ENCODE measurements around the gene FBXO11.

FBXO11 gene

DNA sequence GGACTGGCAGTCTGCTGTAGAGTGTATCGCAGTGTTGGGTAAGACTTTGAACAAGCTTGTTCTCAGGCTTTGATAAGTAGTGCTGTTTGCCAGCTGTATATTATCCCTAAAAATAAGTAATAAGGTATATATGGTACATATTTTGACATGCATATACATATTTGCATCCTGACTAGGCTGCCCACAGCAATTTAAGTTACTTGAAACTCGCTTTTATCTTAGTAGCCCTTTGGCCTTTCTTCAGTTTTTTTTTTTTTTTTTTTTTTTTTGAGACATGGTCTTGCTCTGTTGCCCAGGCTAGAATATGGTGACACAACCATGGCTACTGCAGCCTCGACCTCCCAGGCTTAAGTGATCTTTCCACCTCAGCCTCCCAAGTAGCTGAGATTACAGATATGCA is 105.2 kb downstream of the FBXO11 start:
- Histone ChIP-seq H3K36me3 (peaks cover 75% of the 10 kb centered on the region), H3K9me3 (no peaks in the 10 kb centered on the region)
- TF ChIP-seq, protein P1, sequence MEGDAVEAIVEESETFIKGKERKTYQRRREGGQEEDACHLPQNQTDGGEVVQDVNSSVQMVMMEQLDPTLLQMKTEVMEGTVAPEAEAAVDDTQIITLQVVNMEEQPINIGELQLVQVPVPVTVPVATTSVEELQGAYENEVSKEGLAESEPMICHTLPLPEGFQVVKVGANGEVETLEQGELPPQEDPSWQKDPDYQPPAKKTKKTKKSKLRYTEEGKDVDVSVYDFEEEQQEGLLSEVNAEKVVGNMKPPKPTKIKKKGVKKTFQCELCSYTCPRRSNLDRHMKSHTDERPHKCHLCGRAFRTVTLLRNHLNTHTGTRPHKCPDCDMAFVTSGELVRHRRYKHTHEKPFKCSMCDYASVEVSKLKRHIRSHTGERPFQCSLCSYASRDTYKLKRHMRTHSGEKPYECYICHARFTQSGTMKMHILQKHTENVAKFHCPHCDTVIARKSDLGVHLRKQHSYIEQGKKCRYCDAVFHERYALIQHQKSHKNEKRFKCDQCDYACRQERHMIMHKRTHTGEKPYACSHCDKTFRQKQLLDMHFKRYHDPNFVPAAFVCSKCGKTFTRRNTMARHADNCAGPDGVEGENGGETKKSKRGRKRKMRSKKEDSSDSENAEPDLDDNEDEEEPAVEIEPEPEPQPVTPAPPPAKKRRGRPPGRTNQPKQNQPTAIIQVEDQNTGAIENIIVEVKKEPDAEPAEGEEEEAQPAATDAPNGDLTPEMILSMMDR (IDR thresholded peaks at IDR 0.05), result no peak

GRCh38 chr2:47799031-47799609 is 107.2 kb downstream of the FBXO11 start:
- TF ChIP-seq, protein P1 (IDR thresholded peaks at IDR 0.05), result no peak
- H3K27ac ChIP-seq, result peak overlapping the region; percentile 72
- no peaks in the 10 kb centered on the region for H3K9me3 ChIP-seq
- H3K36me3 ChIP-seq, result peaks cover 76% of the 10 kb centered on the region
- no peaks in the 10 kb centered on the region for H3K27me3 ChIP-seq
- peak overlapping the region; percentile 3 to 9 for H3K4me3 ChIP-seq (ENCODE audit: low read depth in 1 of 2, low read length in 1 of 2)
- peaks cover 21 to 23% of the 10 kb centered on the region in 2 experiments for H3K4me1 ChIP-seq (ENCODE audit: control insufficient read depth in 1 of 2, insufficient read depth in 1 of 2, low read depth in 1 of 2, low read length in 1 of 2)

More for the DNA sequence above, 105.2 kb downstream of the FBXO11 start:
- Histone ChIP-seq H3K4me3 (ENCODE audit: low read depth in 1 of 2, low read length in 1 of 2) (no peak overlapping the region), H3K27me3 (no peaks in the 10 kb centered on the region), H3K27ac (no peak overlapping the region), H3K4me1 (ENCODE audit: control insufficient read depth in 1 of 2, insufficient read depth in 1 of 2, low read depth in 1 of 2, low read length in 1 of 2) (peaks cover 28 to 30% of the 10 kb centered on the region in 2 experiments)

DNA sequence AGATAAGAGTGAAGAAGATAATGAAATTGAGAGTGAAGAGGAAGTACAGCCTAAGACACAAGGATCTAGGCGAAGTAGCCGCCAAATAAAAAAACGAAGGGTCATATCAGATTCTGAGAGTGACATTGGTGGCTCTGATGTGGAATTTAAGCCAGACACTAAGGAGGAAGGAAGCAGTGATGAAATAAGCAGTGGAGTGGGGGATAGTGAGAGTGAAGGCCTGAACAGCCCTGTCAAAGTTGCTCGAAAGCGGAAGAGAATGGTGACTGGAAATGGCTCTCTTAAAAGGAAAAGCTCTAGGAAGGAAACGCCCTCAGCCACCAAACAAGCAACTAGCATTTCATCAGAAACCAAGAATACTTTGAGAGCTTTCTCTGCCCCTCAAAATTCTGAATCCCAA is 107.7 kb downstream of the FBXO11 start:
- Histone ChIP-seq H3K27me3 (no peaks in the 10 kb centered on the region), H3K4me3 (ENCODE audit: low read depth in 1 of 2, low read length in 1 of 2) (peak overlapping the region; percentile 3 to 9), H3K27ac (peak overlapping the region; percentile 72), H3K4me1 (ENCODE audit: control insufficient read depth in 1 of 2, insufficient read depth in 1 of 2, low read depth in 1 of 2, low read length in 1 of 2) (peaks cover 21 to 23% of the 10 kb centered on the region in 2 experiments), H3K36me3 (peaks cover 71% of the 10 kb centered on the region), H3K9me3 (no peaks in the 10 kb centered on the region)
- TF ChIP-seq, protein P1 (IDR thresholded peaks at IDR 0.05), result no peak

DNA sequence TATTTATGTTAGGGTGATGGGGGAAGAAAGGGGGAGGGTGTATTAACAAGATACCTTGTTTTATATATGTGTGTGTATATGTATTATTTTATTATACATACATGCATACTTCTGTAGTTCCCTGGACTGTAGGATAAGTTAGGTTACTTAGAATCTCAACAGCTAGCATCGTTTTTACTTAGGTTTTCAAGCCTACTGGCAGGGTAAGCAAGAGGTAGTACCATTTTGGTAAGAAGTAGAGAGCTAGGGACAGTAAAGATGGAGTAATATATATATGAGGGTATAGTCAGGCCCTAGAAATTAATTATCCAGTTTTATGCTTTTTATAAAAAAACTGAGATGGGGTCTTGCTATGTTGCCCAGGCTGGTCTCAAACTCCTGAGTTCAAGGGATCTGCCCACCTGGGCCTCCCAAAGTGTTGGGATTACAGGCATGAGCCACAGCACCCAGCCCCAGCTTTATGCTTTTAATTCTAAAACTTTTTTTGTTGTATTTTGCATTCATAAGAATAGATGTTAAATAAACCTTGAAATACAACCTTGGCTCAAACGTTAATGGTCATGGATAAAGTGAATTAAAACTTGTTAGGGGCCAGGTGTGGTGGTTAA is 110.1 kb downstream of the FBXO11 start:
- peaks cover 51% of the 10 kb centered on the region for H3K36me3 ChIP-seq
- H3K4me3 ChIP-seq (ENCODE audit: low read depth in 1 of 2, low read length in 1 of 2), result no peak overlapping the region
- TF ChIP-seq, protein P1 (IDR thresholded peaks at IDR 0.05), result no peak
- H3K27ac ChIP-seq, result no peak overlapping the region
- no peaks in the 10 kb centered on the region for H3K27me3 ChIP-seq
- peaks cover 21 to 23% of the 10 kb centered on the region in 2 experiments for H3K4me1 ChIP-seq (ENCODE audit: control insufficient read depth in 1 of 2, insufficient read depth in 1 of 2, low read depth in 1 of 2, low read length in 1 of 2)
- H3K9me3 ChIP-seq, result no peaks in the 10 kb centered on the region

DNA sequence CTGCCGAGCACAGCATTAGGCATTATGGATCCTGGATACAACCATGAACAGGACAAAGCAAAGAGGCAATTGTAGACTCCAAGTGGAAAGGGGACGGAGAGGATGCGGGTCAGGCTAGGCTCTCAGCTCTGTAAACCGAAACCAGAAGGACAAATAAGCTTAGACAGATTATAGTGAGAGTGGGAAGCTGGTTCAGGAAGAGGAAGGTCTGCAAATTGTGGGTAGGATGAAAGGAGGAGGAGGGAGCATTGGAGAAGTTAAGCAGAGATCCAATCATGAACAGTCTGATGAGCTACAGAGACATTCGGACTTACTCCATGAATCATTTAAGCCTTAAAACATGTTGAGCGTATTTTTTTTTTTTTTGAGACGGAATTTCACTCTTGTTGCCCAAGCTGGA is 120.3 kb downstream of the FBXO11 start:
- Histone ChIP-seq H3K36me3 (peaks cover 7% of the 10 kb centered on the region), H3K9me3 (no peaks in the 10 kb centered on the region), H3K4me3 (ENCODE audit: low read depth in 1 of 2, low read length in 1 of 2) (no peak overlapping the region), H3K27me3 (no peaks in the 10 kb centered on the region), H3K27ac (peak overlapping the region; percentile 42), H3K4me1 (ENCODE audit: control insufficient read depth in 1 of 2, insufficient read depth in 1 of 2, low read depth in 1 of 2, low read length in 1 of 2) (peaks cover 26 to 27% of the 10 kb centered on the region in 2 experiments)
- TF ChIP-seq, protein P1 (IDR thresholded peaks at IDR 0.05), result no peak

All from neutrophil (primary cell).